ENCODE results near the gene CACNA2D1. TPM values are rescaled to one million over a fixed set of nuclear protein-coding genes. Genes with fewer than 3 reads are reported as not detected.

Gene CACNA2D1
- total and polyA plus RNA-seq, 4 donors: 1.1 to 33.4 (median 6.5) TPM

GRCh38 chr7:82274681-82275080 lies 168.9 kb downstream of the CACNA2D1 start:
- no peak overlapping the region for H3K9ac ChIP-seq (ENCODE audit: insufficient read depth in 1 of 2, low read length in 2 of 2)
- H3K9me3 ChIP-seq (ENCODE audit: control insufficient read depth in 4 of 4, insufficient read depth in 3 of 4, low read length in 3 of 4): no peaks in the 10 kb centered on the region
- no peak overlapping the region for H3K4me3 ChIP-seq
- TF ChIP-seq, protein P1, sequence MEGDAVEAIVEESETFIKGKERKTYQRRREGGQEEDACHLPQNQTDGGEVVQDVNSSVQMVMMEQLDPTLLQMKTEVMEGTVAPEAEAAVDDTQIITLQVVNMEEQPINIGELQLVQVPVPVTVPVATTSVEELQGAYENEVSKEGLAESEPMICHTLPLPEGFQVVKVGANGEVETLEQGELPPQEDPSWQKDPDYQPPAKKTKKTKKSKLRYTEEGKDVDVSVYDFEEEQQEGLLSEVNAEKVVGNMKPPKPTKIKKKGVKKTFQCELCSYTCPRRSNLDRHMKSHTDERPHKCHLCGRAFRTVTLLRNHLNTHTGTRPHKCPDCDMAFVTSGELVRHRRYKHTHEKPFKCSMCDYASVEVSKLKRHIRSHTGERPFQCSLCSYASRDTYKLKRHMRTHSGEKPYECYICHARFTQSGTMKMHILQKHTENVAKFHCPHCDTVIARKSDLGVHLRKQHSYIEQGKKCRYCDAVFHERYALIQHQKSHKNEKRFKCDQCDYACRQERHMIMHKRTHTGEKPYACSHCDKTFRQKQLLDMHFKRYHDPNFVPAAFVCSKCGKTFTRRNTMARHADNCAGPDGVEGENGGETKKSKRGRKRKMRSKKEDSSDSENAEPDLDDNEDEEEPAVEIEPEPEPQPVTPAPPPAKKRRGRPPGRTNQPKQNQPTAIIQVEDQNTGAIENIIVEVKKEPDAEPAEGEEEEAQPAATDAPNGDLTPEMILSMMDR (IDR thresholded peaks at IDR 0.05; ENCODE audit: control extremely low read depth, extremely low read depth): no peak
- ATAC-seq (ENCODE audit: insufficient read depth, low FRiP score): no peak
- H3K4me1 ChIP-seq (ENCODE audit: control insufficient read depth in 5 of 5, insufficient read depth in 5 of 5, low read length in 5 of 5): peaks cover 0 to 3% (median 0%) of the 10 kb centered on the region in 5 donors
- no peak for DNase-seq
- H3K27me3 ChIP-seq (ENCODE audit: control insufficient read depth in 3 of 3, insufficient read depth in 3 of 3, low read length in 2 of 3): no peaks in the 10 kb centered on the region
- no peaks in the 10 kb centered on the region for H3K36me3 ChIP-seq (ENCODE audit: control insufficient read depth in 4 of 4, insufficient read depth in 4 of 4, low read length in 4 of 4)
- H3K27ac ChIP-seq (ENCODE audit: low read depth in 1 of 2, low read length in 1 of 2): no peak overlapping the region

- peaks cover 0 to 6% (median 0%) of the 10 kb centered on the region in 5 donors for H3K4me1 ChIP-seq (ENCODE audit: control insufficient read depth in 5 of 5, insufficient read depth in 5 of 5, low read length in 5 of 5)
- no peak overlapping the region for H3K9ac ChIP-seq (ENCODE audit: insufficient read depth in 1 of 2, low read length in 2 of 2)
- TF ChIP-seq, protein P1 (IDR thresholded peaks at IDR 0.05; ENCODE audit: control extremely low read depth, extremely low read depth): no peak
- no peak overlapping the region for H3K27ac ChIP-seq (ENCODE audit: low read depth in 1 of 2, low read length in 1 of 2)
- DNase-seq: peak in 1 of 3 donors; percentile 18
- 65 to 68% methylated on average over 3 of the region's 3 CpGs for WGBS, 2 donors
- H3K27me3 ChIP-seq (ENCODE audit: control insufficient read depth in 3 of 3, insufficient read depth in 3 of 3, low read length in 2 of 3): no peaks in the 10 kb centered on the region
- no peaks in the 10 kb centered on the region for H3K36me3 ChIP-seq (ENCODE audit: control insufficient read depth in 4 of 4, insufficient read depth in 4 of 4, low read length in 4 of 4)
- no peak for ATAC-seq (ENCODE audit: insufficient read depth, low FRiP score)
- H3K9me3 ChIP-seq (ENCODE audit: control insufficient read depth in 4 of 4, insufficient read depth in 3 of 4, low read length in 3 of 4): no peaks in the 10 kb centered on the region
- no peak overlapping the region for H3K4me3 ChIP-seq
Measured at GRCh38 chr7:82273886-82274285, 169.7 kb downstream of the CACNA2D1 start.

- Histone ChIP-seq H3K27me3 (ENCODE audit: control insufficient read depth in 3 of 3, insufficient read depth in 3 of 3, low read length in 2 of 3) (no peaks in the 10 kb centered on the region), H3K27ac (ENCODE audit: low read depth in 1 of 2, low read length in 1 of 2) (no peak overlapping the region), H3K36me3 (ENCODE audit: control insufficient read depth in 4 of 4, insufficient read depth in 4 of 4, low read length in 4 of 4) (no peaks in the 10 kb centered on the region), H3K4me1 (ENCODE audit: control insufficient read depth in 5 of 5, insufficient read depth in 5 of 5, low read length in 5 of 5) (peaks cover 0 to 12% (median 0%) of the 10 kb centered on the region in 5 donors), H3K9ac (ENCODE audit: insufficient read depth in 1 of 2, low read length in 2 of 2) (no peak overlapping the region), H3K4me3 (no peak overlapping the region), H3K9me3 (ENCODE audit: control insufficient read depth in 4 of 4, insufficient read depth in 3 of 4, low read length in 3 of 4) (no peaks in the 10 kb centered on the region)
- WGBS, 2 donors: 77 to 83% methylated on average over 1 of the region's 1 CpG
- no peak for ATAC-seq (ENCODE audit: insufficient read depth, low FRiP score)
- TF ChIP-seq, protein P1 (IDR thresholded peaks at IDR 0.05; ENCODE audit: control extremely low read depth, extremely low read depth): no peak
- no peak for DNase-seq
Measured at GRCh38 chr7:82270870-82271269, 172.7 kb downstream of the CACNA2D1 start.

DNA sequence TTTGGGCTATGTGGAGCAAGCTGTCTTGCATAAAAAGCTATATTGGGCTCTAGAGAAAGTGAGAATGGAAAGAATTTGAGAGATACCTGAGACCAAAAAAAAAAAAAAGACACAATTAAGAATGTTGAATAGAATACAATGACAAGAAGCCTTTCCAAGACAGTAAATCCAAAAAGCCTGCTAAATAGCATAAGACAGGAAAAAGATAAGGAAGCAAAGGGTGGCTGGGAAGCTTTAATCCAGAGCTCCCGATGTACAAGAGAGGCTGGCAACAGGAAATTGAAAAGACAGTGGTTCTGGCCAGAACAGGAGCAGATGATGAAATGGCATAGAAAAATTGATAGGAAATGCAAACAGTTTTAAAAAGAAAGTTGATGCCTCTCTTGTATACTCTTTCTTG lies 174.9 kb downstream of the CACNA2D1 start:
- peaks cover 0 to 16% (median 1%) of the 10 kb centered on the region in 5 donors for H3K4me1 ChIP-seq (ENCODE audit: control insufficient read depth in 5 of 5, insufficient read depth in 5 of 5, low read length in 5 of 5)
- H3K9ac ChIP-seq (ENCODE audit: insufficient read depth in 1 of 2, low read length in 2 of 2): no peak overlapping the region
- H3K4me3 ChIP-seq: no peak overlapping the region
- DNase-seq: no peak
- H3K9me3 ChIP-seq (ENCODE audit: control insufficient read depth in 4 of 4, insufficient read depth in 3 of 4, low read length in 3 of 4): no peaks in the 10 kb centered on the region
- H3K27ac ChIP-seq (ENCODE audit: low read depth in 1 of 2, low read length in 1 of 2): no peak overlapping the region
- WGBS, 2 donors: 26 to 33% methylated on average over 1 of the region's 1 CpG
- TF ChIP-seq, protein P1 (IDR thresholded peaks at IDR 0.05; ENCODE audit: control extremely low read depth, extremely low read depth): no peak
- H3K36me3 ChIP-seq (ENCODE audit: control insufficient read depth in 4 of 4, insufficient read depth in 4 of 4, low read length in 4 of 4): no peaks in the 10 kb centered on the region
- ATAC-seq (ENCODE audit: insufficient read depth, low FRiP score): no peak
- H3K27me3 ChIP-seq (ENCODE audit: control insufficient read depth in 3 of 3, insufficient read depth in 3 of 3, low read length in 2 of 3): no peaks in the 10 kb centered on the region

Data from lung (tissue), 12 donors.